Adrenal gland (tissue), 12 donors: Measurements from ENCODE around the gene CSK. TPM values are rescaled to one million over a fixed set of nuclear protein-coding genes. Genes with fewer than 3 reads are reported as not detected.

ENCODE experiments used
- DNase-seq, 7 donors: peaks; one replicate each; pipeline ENCODE4 v3.0.0-alpha.2; 2019 to 2020
- H3K27ac ChIP-seq, 5 donors: fragments of 200-600 bp; sonication (generic) in 4 of 5; 1 replicate in 3 of 5; 2 replicates in 2 of 5; pipeline versions ENCODE4 v1.5.1 to v1.8.0; 2016 to 2020; ENCODE audit warnings: mild to moderate bottlenecking in 1 of 5
- H3K27me3 ChIP-seq: fragments of 200-600 bp; 2 replicates; pipeline ENCODE4 v1.8.0; 2021
- H3K36me3 ChIP-seq, 2 donors: fragments of 200-600 bp; replicated peaks in 1 of 2; 1 replicate in 1 of 2; 2 replicates in 1 of 2; pipeline versions ENCODE4 v1.5.1 to v1.8.0; 2018 to 2022
- H3K4me1 ChIP-seq, 2 donors: fragments of 200-600 bp; replicated peaks in 1 of 2; 1 replicate in 1 of 2; 2 replicates in 1 of 2; pipeline versions ENCODE4 v1.5.1 to v1.8.0; 2018 to 2021
- H3K4me3 ChIP-seq, 4 donors: fragments of 200-600 bp; sonication (generic) in 3 of 4; one replicate each; pipeline ENCODE4 v1.5.1; 2016 to 2018
- H3K9me3 ChIP-seq, 3 donors: fragments of 200-600 bp; sonication (generic) in 1 of 3; replicated peaks in 1 of 3; 1 replicate in 2 of 3; 2 replicates in 1 of 3; pipeline versions ENCODE4 v1.5.1 to v1.8.0; 2016 to 2021
- POLR2A ChIP-seq, 2 donors: fragments of 450-650 bp; IDR thresholded peaks; one replicate each; pipeline ENCODE4 v1.6.1; 2017; ENCODE audit warnings: antibody characterized with exemption in 2 of 2, mild to moderate bottlenecking in 2 of 2, moderate library complexity in 1 of 2
- WGBS, 4 donors: extraction: QIAGEN DNeasy Blood & Tissue Kit in 2 of 4; methylation state at CpG; one replicate each; pipeline versions ENCODE4 v1.1.5 to v1.1.7; 2013 to 2017; 5-methylcytosine and 5-hydroxymethylcytosine counted together
- intact Hi-C, 2 donors: fragments of 100-400 bp; cut with DNase I; formaldehyde crosslinking; loops; one replicate each; pipeline versions ENCODE4 v1.14.1 to v1.15.0; 2022 to 2023
- polyA plus RNA-seq, 3 donors: library from polyadenylated mRNA; stranded (reverse); fragments of 200-250 nt in 2 of 3; fragments of 350-450 nt in 1 of 3; fragmentation: Illumina TruSeq in 1 of 3; extraction: RNeasy Lipid Tissue Mini Kit (QIAGEN cat#74804) in 1 of 3; gene quantifications; one replicate each; pipeline ENCODE4 v1.2.3, GENCODE V29; 2013 to 2014
- total RNA-seq, 9 donors: library from RNA; depleted of rRNA in 4 of 9; stranded (reverse); fragments of >200 nt in 4 of 9; fragments of 120-200 nt in 1 of 9; fragmentation: NEBNext Ultra II Directional in 1 of 9; extraction: Animal tissue kit (Norgen Biotek cat#: 25700) in 1 of 9; gene quantifications; one replicate each; pipeline versions ENCODE4 v1.1.0 to v1.2.4, GENCODE V29; 2013 to 2023
- TF ChIP-seq, protein P1 (sequence below), 6 experiments: fragments of 450-650 bp in 4 of 6; fragments of 200-600 bp in 2 of 6; sonication (generic) in 1 of 6; IDR thresholded peaks; 1 replicate in 5 of 6; 2 replicates in 1 of 6; pipeline versions ENCODE4 v1.5.1 to v1.8.0; 2016 to 2021; ENCODE audit warnings: antibody characterized with exemption in 6 of 6, mild to moderate bottlenecking in 2 of 6, moderate library complexity in 1 of 6
- donor health status: healthy with polysubstance abuse.
- donor health status: Bipolar disorder and iron deficiency.
- donor health status: DM: yes; HTN: yes; CAD: no.
- donor health status: DM: no; HTN: no; CAD: no.
- donor health status: DM: no; HTN: no; CAD: no.
- donor health status: DM: yes; HTN: yes; CAD: no.

CSK gene
- total and polyA plus RNA-seq, 12 donors, result 10.9 to 59.4 (median 27.6) TPM

DNA sequence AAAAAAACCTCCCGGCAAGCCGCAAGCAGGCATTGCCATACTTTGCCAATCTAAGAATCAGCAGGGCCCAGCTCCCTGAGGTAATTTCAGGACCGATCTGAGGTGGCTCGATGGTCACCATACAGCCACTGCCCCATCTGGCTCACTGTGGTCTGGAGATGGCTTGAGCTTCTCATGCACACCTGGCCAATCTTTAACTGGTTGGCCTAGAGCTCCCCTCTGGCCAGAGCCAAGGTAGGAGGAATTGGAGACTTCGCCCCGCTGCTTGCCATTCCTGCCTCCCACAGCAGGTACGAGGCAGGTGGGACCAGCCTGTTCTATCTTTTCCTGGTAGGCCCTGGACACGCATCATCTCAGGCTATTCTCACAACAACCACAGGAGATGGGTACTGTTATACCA, 23.1 kb upstream of the CSK start:
- H3K27ac ChIP-seq, result no peak overlapping the region
- intact Hi-C loops, result no loop called here
- no peak for TF ChIP-seq POLR2A (IDR thresholded peaks at IDR 0.05)
- TF ChIP-seq, protein P1, sequence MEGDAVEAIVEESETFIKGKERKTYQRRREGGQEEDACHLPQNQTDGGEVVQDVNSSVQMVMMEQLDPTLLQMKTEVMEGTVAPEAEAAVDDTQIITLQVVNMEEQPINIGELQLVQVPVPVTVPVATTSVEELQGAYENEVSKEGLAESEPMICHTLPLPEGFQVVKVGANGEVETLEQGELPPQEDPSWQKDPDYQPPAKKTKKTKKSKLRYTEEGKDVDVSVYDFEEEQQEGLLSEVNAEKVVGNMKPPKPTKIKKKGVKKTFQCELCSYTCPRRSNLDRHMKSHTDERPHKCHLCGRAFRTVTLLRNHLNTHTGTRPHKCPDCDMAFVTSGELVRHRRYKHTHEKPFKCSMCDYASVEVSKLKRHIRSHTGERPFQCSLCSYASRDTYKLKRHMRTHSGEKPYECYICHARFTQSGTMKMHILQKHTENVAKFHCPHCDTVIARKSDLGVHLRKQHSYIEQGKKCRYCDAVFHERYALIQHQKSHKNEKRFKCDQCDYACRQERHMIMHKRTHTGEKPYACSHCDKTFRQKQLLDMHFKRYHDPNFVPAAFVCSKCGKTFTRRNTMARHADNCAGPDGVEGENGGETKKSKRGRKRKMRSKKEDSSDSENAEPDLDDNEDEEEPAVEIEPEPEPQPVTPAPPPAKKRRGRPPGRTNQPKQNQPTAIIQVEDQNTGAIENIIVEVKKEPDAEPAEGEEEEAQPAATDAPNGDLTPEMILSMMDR (IDR thresholded peaks at IDR 0.05), result no peak
- H3K4me3 ChIP-seq, result no peak overlapping the region
- no peaks in the 10 kb centered on the region for H3K4me1 ChIP-seq
- no peak for DNase-seq
- 76 to 92% (median 90%) methylated on average over 8 of the region's 8 CpGs for WGBS, 4 donors
- H3K9me3 ChIP-seq, result no peaks in the 10 kb centered on the region
- no peaks in the 10 kb centered on the region for H3K36me3 ChIP-seq
- H3K27me3 ChIP-seq, result no peaks in the 10 kb centered on the region

DNA sequence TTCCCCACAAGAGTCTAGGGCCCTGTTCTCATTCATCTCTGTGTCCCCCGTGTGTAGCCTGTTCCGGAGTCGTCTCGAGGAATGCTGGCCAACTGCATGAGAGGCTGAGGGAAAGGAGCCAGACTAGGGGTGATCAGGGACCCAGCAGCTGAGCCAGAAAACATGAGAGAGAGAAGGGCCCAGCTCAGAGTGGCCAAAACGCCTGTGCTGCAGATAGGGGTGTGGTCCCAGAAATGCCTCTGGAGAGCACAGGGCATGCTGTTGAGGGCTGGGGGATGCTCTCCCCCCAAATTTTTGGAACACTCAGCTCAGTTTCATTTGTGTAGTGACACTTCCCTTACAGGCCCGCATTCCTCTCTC, 19.1 kb upstream of the CSK start:
- no peaks in the 10 kb centered on the region for H3K27me3 ChIP-seq
- WGBS, 4 donors, result 29 to 44% (median 41%) methylated on average over 6 of the region's 6 CpGs
- no peak overlapping the region for H3K4me3 ChIP-seq
- no peaks in the 10 kb centered on the region for H3K36me3 ChIP-seq
- no peak for DNase-seq
- intact Hi-C loops, result loop anchor here in 1 of 2 donors (10.0 kb wide), 1 partner anchor 378 kb away; no protein-coding TSS in a partner anchor
- H3K9me3 ChIP-seq, result no peaks in the 10 kb centered on the region
- no peak for TF ChIP-seq POLR2A (IDR thresholded peaks at IDR 0.05)
- TF ChIP-seq, protein P1 (IDR thresholded peaks at IDR 0.05), result no peak
- H3K4me1 ChIP-seq, result no peaks in the 10 kb centered on the region
- no peak overlapping the region for H3K27ac ChIP-seq

DNA sequence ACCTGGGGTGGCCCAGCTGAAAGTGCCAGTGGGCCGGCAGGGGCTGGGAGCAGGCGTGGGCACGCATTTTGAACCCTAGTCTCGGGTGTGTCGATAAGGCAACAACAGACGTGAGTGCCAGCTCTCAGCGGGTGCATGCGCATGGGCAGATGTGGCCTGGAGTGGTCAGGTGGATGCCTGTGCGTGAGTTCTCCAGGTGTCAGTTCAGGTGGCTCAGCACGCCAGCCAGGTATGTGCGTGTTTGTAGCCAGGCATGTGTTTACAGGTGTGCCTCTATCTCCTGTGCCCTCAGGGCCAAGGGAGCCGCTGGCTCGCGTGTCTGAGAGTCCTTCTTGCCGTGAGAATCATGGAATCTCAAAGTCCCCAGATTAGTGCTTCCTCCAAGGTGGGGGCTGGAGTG, 18.5 kb upstream of the CSK start:
- DNase-seq, result no peak
- H3K27ac ChIP-seq, result no peak overlapping the region
- H3K4me3 ChIP-seq, result no peak overlapping the region
- no peaks in the 10 kb centered on the region for H3K9me3 ChIP-seq
- no peaks in the 10 kb centered on the region for H3K27me3 ChIP-seq
- H3K4me1 ChIP-seq, result no peaks in the 10 kb centered on the region
- intact Hi-C loops, result loop anchor here in 1 of 2 donors (10.0 kb wide), 1 partner anchor 379 kb away; no protein-coding TSS in a partner anchor
- H3K36me3 ChIP-seq, result no peaks in the 10 kb centered on the region
- TF ChIP-seq, protein P1 (IDR thresholded peaks at IDR 0.05), result no peak
- TF ChIP-seq POLR2A (IDR thresholded peaks at IDR 0.05), result no peak
- 73 to 100% (median 89%) methylated on average over 1 to 15 of the region's 15 CpGs for WGBS, 4 donors

DNA sequence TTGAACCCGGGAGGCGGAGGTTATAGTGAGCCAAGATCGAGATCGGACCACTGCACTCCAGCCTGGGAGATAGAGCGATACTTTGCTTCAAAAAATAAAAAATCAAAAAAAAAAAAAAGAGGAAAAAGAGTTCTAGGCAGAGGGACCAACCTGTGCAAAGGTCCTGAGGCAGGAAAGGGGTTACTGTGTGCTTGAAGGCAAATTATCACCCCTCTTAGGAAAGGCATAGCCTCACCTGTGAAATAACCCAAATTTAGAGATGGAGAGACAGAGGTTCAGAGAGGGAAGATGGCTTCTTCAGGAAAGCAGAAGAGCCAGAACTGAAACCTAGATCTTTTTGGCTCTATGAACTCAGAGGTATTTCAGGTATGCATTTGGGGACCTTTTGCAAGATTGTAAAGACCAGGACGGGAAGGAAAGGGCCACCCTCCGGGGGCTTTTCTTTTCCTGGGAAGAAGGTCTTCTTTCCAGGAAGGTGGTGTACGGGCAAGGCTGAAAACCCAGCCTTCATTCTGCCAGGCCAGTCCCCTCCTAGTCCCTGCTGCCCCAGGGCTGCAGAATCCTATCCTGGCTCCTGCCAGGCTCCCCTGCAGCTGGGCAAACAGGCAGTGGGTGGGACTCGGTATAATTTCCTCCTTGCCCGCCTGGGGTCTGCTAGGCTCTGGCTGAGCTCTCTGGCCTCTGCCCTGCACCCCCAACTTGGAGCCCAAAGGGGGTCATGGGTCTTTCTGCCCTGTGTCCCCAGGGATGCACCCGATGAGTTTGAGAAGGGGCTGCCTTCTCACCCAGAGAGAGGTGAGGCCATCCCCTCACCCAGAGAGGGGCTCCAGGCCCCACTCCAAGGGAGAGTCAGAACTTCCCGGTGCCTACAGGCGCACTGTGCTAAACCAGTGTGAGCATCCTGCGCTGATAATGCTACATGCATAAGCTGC, 14.4 kb upstream of the CSK start:
- Histone ChIP-seq H3K9me3 (no peaks in the 10 kb centered on the region), H3K36me3 (no peaks in the 10 kb centered on the region), H3K27me3 (no peaks in the 10 kb centered on the region), H3K4me1 (no peaks in the 10 kb centered on the region), H3K27ac (no peak overlapping the region), H3K4me3 (no peak overlapping the region)
- 68 to 79% (median 76%) methylated on average over 9 to 14 of the region's 14 CpGs for WGBS, 4 donors
- intact Hi-C loops, result loop anchor here (2.0 to 10.0 kb wide), 3 partner anchors 133 to 383 kb away; no protein-coding TSS in a partner anchor
- no peak for TF ChIP-seq POLR2A (IDR thresholded peaks at IDR 0.05)
- TF ChIP-seq, protein P1 (IDR thresholded peaks at IDR 0.05), result no peak
- no peak for DNase-seq
